RWPE2 (cell line): ENCODE data around the gene PHEX.

Source experiments
- ATAC-seq: fragments of 200-7000 bp; cut with Tn5 transposase; 3 replicates; pipeline ENCODE4 v1.9.1; 2021; ENCODE audit warnings: low read depth
- DNase-seq: peaks from one replicate; pipeline ENCODE4 v3.0.0-alpha.2; 2020; ENCODE audit warnings: low spot score
- H3K27ac ChIP-seq: fragments of 450-650 bp; 2 replicates; pipeline ENCODE4 v1.5.1; 2017; ENCODE audit warnings: mild to moderate bottlenecking; ENCODE audit not compliant: poor library complexity, severe bottlenecking
- H3K27me3 ChIP-seq: fragments of 250-450 bp; sonication (Bioruptor Pico); 2 replicates; pipeline ENCODE4 v1.5.1; 2021; ENCODE audit warnings: mild to moderate bottlenecking, moderate library complexity; ENCODE audit not compliant: insufficient read depth, poor library complexity, severe bottlenecking
- H3K36me3 ChIP-seq: fragments of 250-450 bp; sonication (Bioruptor Pico); 2 replicates; pipeline ENCODE4 v1.5.1; 2020; ENCODE audit warnings: low read depth, mild to moderate bottlenecking, moderate library complexity
- H3K4me1 ChIP-seq: fragments of 250-450 bp; sonication (Bioruptor Pico); 2 replicates; pipeline ENCODE4 v1.5.1; 2021; ENCODE audit warnings: mild to moderate bottlenecking, moderate library complexity; ENCODE audit not compliant: insufficient read depth, poor library complexity, severe bottlenecking
- H3K4me3 ChIP-seq: fragments of 250-450 bp; sonication (Bioruptor Pico); 2 replicates; pipeline ENCODE4 v1.5.1; 2021; ENCODE audit warnings: mild to moderate bottlenecking, moderate library complexity; ENCODE audit not compliant: severe bottlenecking
- H3K9me3 ChIP-seq: fragments of 250-450 bp; sonication (Bioruptor Pico); 2 replicates; pipeline ENCODE4 v1.5.1; 2021; ENCODE audit warnings: mild to moderate bottlenecking, moderate library complexity; ENCODE audit not compliant: severe bottlenecking
- TF ChIP-seq, protein P1 (sequence below): fragments of 450-650 bp; IDR thresholded peaks from one replicate; pipeline ENCODE4 v1.5.1; 2017; ENCODE audit warnings: mild to moderate bottlenecking, moderate library complexity; ENCODE audit not compliant: poor library complexity, severe bottlenecking

PHEX gene

DNA sequence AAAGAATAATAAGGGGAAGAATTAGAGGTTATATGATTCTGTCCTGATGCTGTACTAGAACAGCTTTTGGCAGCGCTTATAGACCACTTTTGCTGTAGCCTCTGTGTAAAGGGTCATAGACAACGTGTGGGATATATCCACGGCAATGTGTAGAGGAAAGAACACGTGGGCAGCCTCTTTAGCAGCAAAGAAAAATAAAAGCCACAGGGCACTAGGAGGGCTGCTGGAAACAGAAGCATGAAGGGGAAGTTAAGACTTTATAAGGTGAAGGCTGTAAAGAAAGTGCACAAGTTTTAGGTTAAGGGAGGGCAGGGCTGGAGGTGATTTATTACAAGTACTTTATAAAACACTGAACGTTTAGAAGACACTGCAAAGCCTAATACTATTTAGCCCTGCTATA lies 20.1 kb upstream of the PHEX start:
- Histone ChIP-seq H3K4me1 (no peaks in the 10 kb centered on the region), H3K27ac (no peak overlapping the region), H3K9me3 (no peaks in the 10 kb centered on the region), H3K4me3 (no peak overlapping the region), H3K27me3 (no peaks in the 10 kb centered on the region), H3K36me3 (no peaks in the 10 kb centered on the region)
- TF ChIP-seq, protein P1, sequence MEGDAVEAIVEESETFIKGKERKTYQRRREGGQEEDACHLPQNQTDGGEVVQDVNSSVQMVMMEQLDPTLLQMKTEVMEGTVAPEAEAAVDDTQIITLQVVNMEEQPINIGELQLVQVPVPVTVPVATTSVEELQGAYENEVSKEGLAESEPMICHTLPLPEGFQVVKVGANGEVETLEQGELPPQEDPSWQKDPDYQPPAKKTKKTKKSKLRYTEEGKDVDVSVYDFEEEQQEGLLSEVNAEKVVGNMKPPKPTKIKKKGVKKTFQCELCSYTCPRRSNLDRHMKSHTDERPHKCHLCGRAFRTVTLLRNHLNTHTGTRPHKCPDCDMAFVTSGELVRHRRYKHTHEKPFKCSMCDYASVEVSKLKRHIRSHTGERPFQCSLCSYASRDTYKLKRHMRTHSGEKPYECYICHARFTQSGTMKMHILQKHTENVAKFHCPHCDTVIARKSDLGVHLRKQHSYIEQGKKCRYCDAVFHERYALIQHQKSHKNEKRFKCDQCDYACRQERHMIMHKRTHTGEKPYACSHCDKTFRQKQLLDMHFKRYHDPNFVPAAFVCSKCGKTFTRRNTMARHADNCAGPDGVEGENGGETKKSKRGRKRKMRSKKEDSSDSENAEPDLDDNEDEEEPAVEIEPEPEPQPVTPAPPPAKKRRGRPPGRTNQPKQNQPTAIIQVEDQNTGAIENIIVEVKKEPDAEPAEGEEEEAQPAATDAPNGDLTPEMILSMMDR = no peak
- DNase-seq (no peak), ATAC-seq (no peak)

DNA sequence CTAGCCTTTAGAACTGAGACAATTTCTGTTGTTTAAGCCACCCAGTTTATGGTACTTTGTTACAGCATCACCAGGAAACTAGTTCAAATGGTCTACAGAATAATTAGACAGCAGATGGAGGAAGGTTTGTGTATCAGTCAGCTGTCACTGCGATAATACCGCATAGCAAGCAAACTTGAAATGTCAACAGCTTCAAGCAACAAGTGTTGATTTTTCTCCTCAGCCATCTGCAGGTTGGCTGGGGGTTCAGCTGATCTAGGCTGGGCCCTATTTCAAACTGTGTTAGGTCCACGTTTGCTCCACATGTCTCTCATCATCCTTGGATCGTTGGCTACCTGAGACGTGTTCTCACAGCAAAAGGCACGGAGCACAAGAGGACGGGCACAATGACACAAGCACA lies 19.2 kb upstream of the PHEX start:
- DNase-seq (no peak), ATAC-seq (no peak)
- H3K9me3 ChIP-seq = no peaks in the 10 kb centered on the region
- no peak overlapping the region for H3K4me3 ChIP-seq
- TF ChIP-seq, protein P1 = no peak
- no peak overlapping the region for H3K27ac ChIP-seq
- H3K27me3 ChIP-seq = no peaks in the 10 kb centered on the region
- H3K36me3 ChIP-seq = no peaks in the 10 kb centered on the region
- no peaks in the 10 kb centered on the region for H3K4me1 ChIP-seq

DNA sequence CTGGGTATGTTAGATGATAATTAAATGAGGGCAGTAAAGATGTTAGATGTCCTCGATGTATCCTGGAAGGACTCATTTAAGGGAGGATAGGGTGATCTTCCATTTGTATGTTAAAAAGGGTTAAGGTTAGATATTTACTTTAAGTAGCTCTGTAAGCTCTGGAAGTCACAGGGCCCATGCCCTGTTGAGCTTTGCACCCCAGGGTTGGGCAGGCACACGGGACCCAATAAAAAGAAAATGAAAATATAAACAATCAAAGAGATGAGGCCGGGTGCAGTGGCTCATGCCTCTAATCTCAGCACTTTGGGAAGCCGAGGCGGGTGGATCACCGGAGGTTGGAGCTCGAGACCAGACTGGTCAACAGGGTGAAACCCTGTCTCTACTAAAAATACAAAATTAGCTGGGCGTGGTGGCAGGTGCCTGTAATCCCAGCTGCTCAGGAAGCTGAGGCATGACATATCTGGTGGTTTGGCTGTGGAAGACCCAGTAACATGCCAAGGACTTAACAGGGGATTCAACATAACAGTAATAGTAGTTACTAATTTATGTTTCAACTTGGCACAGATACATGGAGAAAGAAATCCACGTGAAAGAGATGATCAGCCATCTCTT lies 16.9 kb upstream of the PHEX start:
- no peaks in the 10 kb centered on the region for H3K36me3 ChIP-seq
- TF ChIP-seq, protein P1 = no peak
- H3K27ac ChIP-seq = no peak overlapping the region
- DNase-seq = no peak
- no peak overlapping the region for H3K4me3 ChIP-seq
- no peaks in the 10 kb centered on the region for H3K9me3 ChIP-seq
- no peaks in the 10 kb centered on the region for H3K4me1 ChIP-seq
- no peak for ATAC-seq
- H3K27me3 ChIP-seq = no peaks in the 10 kb centered on the region

- Histone ChIP-seq H3K27ac (no peak overlapping the region), H3K4me1 (no peaks in the 10 kb centered on the region), H3K27me3 (no peaks in the 10 kb centered on the region), H3K36me3 (no peaks in the 10 kb centered on the region), H3K9me3 (no peaks in the 10 kb centered on the region), H3K4me3 (no peak overlapping the region)
- DNase-seq (no peak), ATAC-seq (no peak)
- TF ChIP-seq, protein P1 = no peak
These were observed 10.3 kb upstream of the PHEX start for GRCh38 chrX:22021751-22022324.

DNA sequence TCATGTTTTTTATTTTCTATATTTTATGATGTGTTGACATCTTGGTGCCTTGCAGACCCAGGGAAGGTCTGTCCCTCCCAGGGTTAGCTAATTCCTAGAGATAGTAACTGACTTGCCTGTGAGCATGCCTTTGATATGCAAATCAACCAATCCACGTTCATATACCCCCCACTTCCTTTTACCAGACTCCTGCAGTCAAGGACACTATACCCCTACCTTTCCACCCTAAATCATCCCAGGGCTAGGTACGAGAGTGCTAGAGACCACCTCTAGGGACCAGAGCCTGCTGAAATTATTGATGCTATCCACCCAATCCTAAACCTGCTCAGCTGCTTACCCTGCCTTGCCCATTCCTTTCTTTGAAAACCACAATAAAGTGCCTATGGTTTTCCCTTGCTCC lies 7.5 kb upstream of the PHEX start:
- H3K9me3 ChIP-seq = no peaks in the 10 kb centered on the region
- H3K27ac ChIP-seq = no peak overlapping the region
- TF ChIP-seq, protein P1 = no peak
- H3K4me1 ChIP-seq = no peaks in the 10 kb centered on the region
- no peaks in the 10 kb centered on the region for H3K36me3 ChIP-seq
- H3K4me3 ChIP-seq = no peak overlapping the region
- no peak for ATAC-seq
- no peak for DNase-seq
- no peaks in the 10 kb centered on the region for H3K27me3 ChIP-seq
